Measurements from ENCODE around the gene TET1. TPM values are rescaled to one million over a fixed set of nuclear protein-coding genes. Genes with fewer than 3 reads are reported as not detected.
"Not testable (repeated sequence)": the region's sequence is repeated elsewhere in the genome, so short reads cannot be mapped to it uniquely, and the experiment has no call there.

Gene TET1
- total RNA-seq, 2 experiments from 2014 or later: 1.5 TPM

DNA sequence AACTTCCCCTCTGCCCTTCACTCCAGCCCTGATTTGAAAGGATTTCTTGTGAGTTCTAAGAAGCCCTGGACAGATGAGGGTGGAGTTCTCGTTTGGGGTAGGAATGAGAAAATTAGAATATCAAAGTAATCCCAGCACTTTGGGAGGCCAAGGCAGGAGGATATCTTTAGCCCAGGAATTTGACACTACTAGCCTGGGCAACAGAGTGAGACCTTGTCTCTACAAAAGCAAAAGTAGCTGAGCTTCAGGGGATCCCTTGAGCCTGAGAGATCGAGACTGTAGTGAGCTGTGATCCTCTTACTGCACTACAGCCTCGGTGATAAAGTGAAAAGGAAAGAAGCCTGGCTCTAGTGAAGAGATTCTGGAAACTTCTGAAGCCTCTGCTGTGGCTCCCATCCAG, 76.2 kb downstream of the TET1 start:
- CTCF ChIA-PET: no interaction called here
- Mint-ChIP-seq H3K36me3 (ENCODE audit: low read depth) (no peaks in the 10 kb centered on the region), H3K4me3 (no peak overlapping the region), H3K27ac (no peak overlapping the region), H3K4me1 (ENCODE audit: low read depth) (no peaks in the 10 kb centered on the region), H3K27me3 (no peaks in the 10 kb centered on the region), H3K9me3 (no peaks in the 10 kb centered on the region)
- H3K27me3 ChIP-seq (ENCODE audit: control insufficient read depth in 1 of 2, insufficient read depth in 2 of 2, low read length in 2 of 2): no peaks in the 10 kb centered on the region
- H3K36me3 ChIP-seq (ENCODE audit: insufficient read depth, low read length): no peaks in the 10 kb centered on the region
- H3K27ac ChIP-seq (ENCODE audit: low read depth in 1 of 2, low read length in 2 of 2): no peak overlapping the region
- ATAC-seq (ENCODE audit: poor library complexity): no peak
- no peak overlapping the region for H3K4me3 ChIP-seq (ENCODE audit: low read length)
- no peak for DNase-seq
- POLR2A ChIA-PET: no interaction called here
- no peak for TF ChIP-seq CTCF (IDR thresholded peaks at IDR 0.05)
- H3K4me1 ChIP-seq (ENCODE audit: insufficient read depth, low read length): no peaks in the 10 kb centered on the region
- no peaks in the 10 kb centered on the region for H3K9me3 ChIP-seq (ENCODE audit: control insufficient read depth in 1 of 2, insufficient read depth in 1 of 2, low read length in 2 of 2)
- intact Hi-C loops (cut with DNase I, micrococcal nuclease): no loop called here

- ATAC-seq (ENCODE audit: poor library complexity); H3K9me3 Mint-ChIP-seq; intact Hi-C loops (cut with DNase I, micrococcal nuclease); H3K4me1 ChIP-seq (ENCODE audit: insufficient read depth, low read length); H3K9me3 ChIP-seq (ENCODE audit: control insufficient read depth in 1 of 2, insufficient read depth in 1 of 2, low read length in 2 of 2); H3K27ac ChIP-seq (ENCODE audit: low read depth in 1 of 2, low read length in 2 of 2); DNase-seq; H3K4me3 ChIP-seq (ENCODE audit: low read length); H3K27ac Mint-ChIP-seq; H3K27me3 Mint-ChIP-seq; POLR2A ChIA-PET; H3K27me3 ChIP-seq (ENCODE audit: control insufficient read depth in 1 of 2, insufficient read depth in 2 of 2, low read length in 2 of 2); H3K4me1 Mint-ChIP-seq (ENCODE audit: low read depth); CTCF ChIA-PET; H3K4me3 Mint-ChIP-seq; H3K36me3 ChIP-seq (ENCODE audit: insufficient read depth, low read length): not testable (repeated sequence)
- peaks cover 19% of the 10 kb centered on the region for H3K36me3 Mint-ChIP-seq (ENCODE audit: low read depth)
Observed at GRCh38 chr10:68643550-68643949, 83.4 kb downstream of the TET1 start.

DNA sequence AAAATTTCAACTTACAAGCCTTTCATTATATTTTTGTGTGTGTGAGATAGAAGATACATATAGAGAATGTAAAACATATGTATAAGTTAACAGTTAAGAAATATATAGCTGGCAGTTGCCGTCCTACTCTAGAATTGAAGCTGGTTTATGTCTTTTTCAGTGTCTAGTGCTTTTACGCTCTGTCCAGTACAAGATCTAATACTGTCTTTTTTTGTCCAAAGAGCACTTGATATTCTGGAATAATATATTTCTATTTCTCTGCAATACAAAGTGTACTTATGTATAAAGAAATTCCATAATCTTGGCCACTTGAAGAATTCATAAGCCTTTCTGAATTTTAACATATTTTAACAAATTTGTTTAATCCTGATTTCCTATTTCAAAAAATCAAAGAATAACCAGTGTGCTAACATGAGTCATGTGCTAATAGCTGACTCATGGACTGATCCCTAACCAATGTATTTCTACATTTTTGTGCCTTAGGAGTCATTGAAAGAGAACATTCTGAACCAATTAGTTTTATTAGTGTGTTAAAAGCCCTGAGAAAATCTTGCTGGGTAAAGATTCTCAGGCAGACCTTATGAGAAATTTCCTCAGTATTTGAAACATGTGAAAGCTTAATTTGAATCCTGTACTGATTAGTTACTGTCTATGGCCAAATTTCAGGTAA, 87.7 kb downstream of the TET1 start:
- H3K27ac Mint-ChIP-seq: no peak overlapping the region
- no peaks in the 10 kb centered on the region for H3K27me3 ChIP-seq (ENCODE audit: control insufficient read depth in 1 of 2, insufficient read depth in 2 of 2, low read length in 2 of 2)
- peaks cover 8% of the 10 kb centered on the region for H3K36me3 ChIP-seq (ENCODE audit: insufficient read depth, low read length)
- no peak overlapping the region for H3K4me3 ChIP-seq (ENCODE audit: low read length)
- H3K9me3 Mint-ChIP-seq: no peaks in the 10 kb centered on the region
- ChIA-PET CTCF (no interaction called here), POLR2A (interaction anchor here (0.6 kb wide), 1 partner anchor 68 kb away, joined by 3 read pairs; no protein-coding TSS in a partner anchor)
- no peaks in the 10 kb centered on the region for H3K4me1 ChIP-seq (ENCODE audit: insufficient read depth, low read length)
- no peaks in the 10 kb centered on the region for H3K9me3 ChIP-seq (ENCODE audit: control insufficient read depth in 1 of 2, insufficient read depth in 1 of 2, low read length in 2 of 2)
- H3K4me1 Mint-ChIP-seq (ENCODE audit: low read depth): no peaks in the 10 kb centered on the region
- TF ChIP-seq CTCF (IDR thresholded peaks at IDR 0.05): no peak
- intact Hi-C loops (cut with DNase I, micrococcal nuclease): no loop called here
- DNase-seq (no peak), ATAC-seq (ENCODE audit: poor library complexity) (no peak)
- H3K36me3 Mint-ChIP-seq (ENCODE audit: low read depth): peaks cover 34% of the 10 kb centered on the region
- H3K4me3 Mint-ChIP-seq: no peak overlapping the region
- H3K27me3 Mint-ChIP-seq: no peaks in the 10 kb centered on the region
- no peak overlapping the region for H3K27ac ChIP-seq (ENCODE audit: low read depth in 1 of 2, low read length in 2 of 2)

DNA sequence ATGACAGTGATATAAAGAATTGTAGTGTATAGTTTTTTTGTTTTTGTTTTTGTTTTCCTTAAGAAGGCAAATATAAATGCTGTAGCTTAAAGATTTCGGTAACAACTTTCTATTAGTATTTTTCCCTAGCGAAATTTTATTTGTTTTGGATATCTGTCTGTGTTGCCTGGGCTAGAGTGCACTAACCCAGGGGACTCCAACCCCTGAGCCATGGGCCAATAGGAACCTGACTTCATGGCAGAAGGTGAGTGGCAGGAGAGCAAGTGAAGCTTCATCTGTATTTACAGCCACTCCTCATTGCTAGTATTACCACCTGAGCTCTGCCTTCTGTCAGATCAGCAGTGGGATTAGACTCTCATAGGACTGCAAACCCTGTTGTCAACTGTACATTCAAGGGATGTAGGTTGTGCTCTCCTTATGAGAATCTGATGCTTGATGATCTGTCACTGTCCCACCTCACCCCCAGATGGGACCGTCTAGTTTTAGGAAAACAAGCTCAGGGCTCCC, 95.5 kb downstream of the TET1 start:
- no peak overlapping the region for H3K4me3 Mint-ChIP-seq
- no peak for TF ChIP-seq CTCF (IDR thresholded peaks at IDR 0.05)
- DNase-seq (no peak), ATAC-seq (ENCODE audit: poor library complexity) (no peak)
- Histone ChIP-seq H3K36me3 (ENCODE audit: insufficient read depth, low read length) (peaks cover 2% of the 10 kb centered on the region), H3K4me1 (ENCODE audit: insufficient read depth, low read length) (no peaks in the 10 kb centered on the region), H3K9me3 (ENCODE audit: control insufficient read depth in 1 of 2, insufficient read depth in 1 of 2, low read length in 2 of 2) (no peaks in the 10 kb centered on the region), H3K27ac (ENCODE audit: low read depth in 1 of 2, low read length in 2 of 2) (no peak overlapping the region), H3K27me3 (ENCODE audit: control insufficient read depth in 1 of 2, insufficient read depth in 2 of 2, low read length in 2 of 2) (no peaks in the 10 kb centered on the region), H3K4me3 (ENCODE audit: low read length) (no peak overlapping the region)
- no peaks in the 10 kb centered on the region for H3K9me3 Mint-ChIP-seq
- ChIA-PET POLR2A (no interaction called here), CTCF (no interaction called here)
- H3K27me3 Mint-ChIP-seq: no peaks in the 10 kb centered on the region
- H3K4me1 Mint-ChIP-seq (ENCODE audit: low read depth): no peaks in the 10 kb centered on the region
- no peak overlapping the region for H3K27ac Mint-ChIP-seq
- intact Hi-C loops (cut with DNase I, micrococcal nuclease): no loop called here
- H3K36me3 Mint-ChIP-seq (ENCODE audit: low read depth): peaks cover 30% of the 10 kb centered on the region
